Left kidney (tissue), 8 donors: Measurements from ENCODE around the gene PRPS1L1. TPM values are rescaled to one million over a fixed set of nuclear protein-coding genes. Genes with fewer than 3 reads are reported as not detected.

Experiments
- DNase-seq: peaks from one replicate; pipeline ENCODE4 v3.0.0-alpha.2; 2013
- long read RNA-seq, 8 donors: transcript quantifications; one replicate each; lab custom pipeline, GENCODE V29; 2026
- polyA plus RNA-seq: library from polyadenylated mRNA; unstranded; fragments of 120-200 nt; gene quantifications from one replicate; pipeline ENCODE4 v1.2.1, GENCODE V29; 2013; ENCODE audit not compliant: insufficient read length

The PRPS1L1 gene
- polyA plus RNA-seq: not detected
- long read RNA-seq, donor 1: 0 reads
- long read RNA-seq, donor 2: 0 reads
- long read RNA-seq, donor 3: 0 reads
- long read RNA-seq, donor 4: 0 reads
- long read RNA-seq, donor 5: 0 reads
- long read RNA-seq, donor 6: 0 reads
- long read RNA-seq, donor 7: 0 reads
- long read RNA-seq, donor 8: 0 reads

- no peak for DNase-seq
Measured at GRCh38 chr7:18027628-18028027, at the start of gene PRPS1L1. Gene PRPS1L1 (minus strand): TSS chr7:18027846.

DNA sequence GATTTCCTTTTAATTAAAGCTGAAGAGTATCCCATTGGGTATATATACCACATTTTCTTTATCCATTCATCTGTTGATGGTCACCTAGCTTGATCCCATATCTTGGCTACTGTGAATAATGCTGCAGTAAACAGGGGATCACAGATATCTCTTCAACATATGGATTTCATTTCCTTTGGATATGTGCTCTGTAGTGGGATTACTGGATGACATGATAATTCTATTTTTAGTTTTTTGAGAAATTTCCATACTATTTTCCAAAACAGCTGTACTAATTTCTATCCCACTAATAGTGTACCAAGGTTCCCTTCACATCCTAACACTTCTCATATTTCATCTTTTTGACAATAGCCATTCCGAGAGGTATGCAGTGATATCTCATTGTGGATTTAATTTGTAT is 48.8 kb upstream of the PRPS1L1 start:
- DNase-seq: no peak

- no peak for DNase-seq
Measured at GRCh38 chr7:18068745-18069144, 41.1 kb upstream of the PRPS1L1 start.

DNA sequence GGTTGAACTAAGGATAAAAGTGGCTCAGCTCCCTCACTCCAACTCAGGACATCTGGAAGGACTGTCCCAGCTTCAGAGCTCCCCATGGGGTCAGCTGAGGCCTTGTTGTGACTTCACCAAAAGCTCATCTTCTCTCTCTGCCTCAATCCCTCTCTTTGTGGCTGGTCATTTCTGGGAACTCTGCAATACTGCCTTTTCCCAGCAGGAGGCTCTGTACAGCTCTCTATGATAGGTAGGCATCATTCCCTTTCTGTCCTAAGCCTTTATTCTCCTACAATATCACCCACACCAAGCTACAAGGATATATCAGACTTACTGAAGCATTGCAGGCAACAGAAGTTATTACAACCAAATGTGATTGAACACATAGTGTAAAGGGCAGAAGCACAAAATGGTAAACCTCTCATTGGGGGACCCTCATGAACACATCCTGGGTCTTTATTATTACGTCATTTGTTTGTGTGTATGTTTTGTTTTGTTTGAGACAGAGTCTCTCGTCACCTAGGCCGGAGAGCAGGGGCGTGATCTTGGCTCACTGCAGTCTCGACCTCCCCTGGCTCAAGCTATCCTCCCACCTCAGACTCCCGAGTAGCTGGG is 36.7 kb upstream of the PRPS1L1 start:
- DNase-seq: no peak

DNA sequence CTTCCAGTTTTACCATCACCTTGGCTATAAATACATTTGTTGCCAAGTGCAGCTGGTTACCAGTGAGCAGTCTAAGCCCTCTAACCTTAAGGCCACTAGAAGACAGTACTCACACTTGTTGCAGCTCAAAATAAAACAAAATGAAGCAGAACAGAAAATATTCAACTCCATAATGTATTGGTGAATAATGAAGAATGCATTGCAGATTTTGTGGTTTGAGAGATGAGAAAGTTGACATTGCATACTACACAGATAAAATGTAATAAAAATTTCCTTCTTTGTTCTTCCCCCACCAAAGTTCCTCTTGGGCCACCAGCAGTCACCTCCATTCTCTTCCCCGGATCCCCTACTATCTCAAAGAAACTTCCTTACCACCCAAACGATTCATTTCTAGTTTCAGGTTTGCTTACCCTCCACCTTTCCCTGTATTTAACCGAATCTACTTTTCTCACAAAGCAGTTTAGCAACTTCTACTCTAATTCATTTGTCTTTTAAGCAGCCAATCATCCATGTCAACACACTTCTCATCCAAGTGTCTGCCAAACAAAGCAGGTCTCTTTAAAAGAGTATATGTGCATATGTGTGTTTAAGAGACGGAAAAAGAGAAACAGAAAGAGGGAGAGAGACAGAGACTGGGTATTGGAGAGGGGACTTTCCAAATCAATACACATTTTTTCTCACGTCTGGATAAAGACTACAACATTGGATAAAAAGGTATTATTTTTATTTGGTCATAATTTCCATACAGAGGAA is 35.7 kb upstream of the PRPS1L1 start:
- DNase-seq: no peak

DNA sequence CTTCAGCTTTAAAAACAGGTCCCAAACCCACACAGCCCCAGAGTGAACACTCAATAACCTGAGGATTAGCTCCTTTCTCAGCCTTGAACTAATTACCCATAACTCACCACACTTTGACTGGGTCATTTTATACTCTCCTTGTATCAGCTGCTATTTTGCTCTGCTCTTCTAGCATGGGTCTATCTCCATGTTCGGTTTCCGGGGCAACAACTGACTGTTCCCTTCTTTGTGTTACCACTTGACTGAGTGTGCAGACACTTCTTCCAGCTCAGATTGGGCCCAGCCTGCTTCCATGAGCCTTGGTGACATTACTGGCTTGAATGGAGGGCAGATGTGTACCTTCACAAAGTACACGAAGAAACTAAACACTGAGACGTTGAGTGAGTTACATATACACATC is 31.5 kb upstream of the PRPS1L1 start:
- DNase-seq: no peak

GRCh38 chr7:18053941-18054340 is 26.3 kb upstream of the PRPS1L1 start:
- no peak for DNase-seq

DNA sequence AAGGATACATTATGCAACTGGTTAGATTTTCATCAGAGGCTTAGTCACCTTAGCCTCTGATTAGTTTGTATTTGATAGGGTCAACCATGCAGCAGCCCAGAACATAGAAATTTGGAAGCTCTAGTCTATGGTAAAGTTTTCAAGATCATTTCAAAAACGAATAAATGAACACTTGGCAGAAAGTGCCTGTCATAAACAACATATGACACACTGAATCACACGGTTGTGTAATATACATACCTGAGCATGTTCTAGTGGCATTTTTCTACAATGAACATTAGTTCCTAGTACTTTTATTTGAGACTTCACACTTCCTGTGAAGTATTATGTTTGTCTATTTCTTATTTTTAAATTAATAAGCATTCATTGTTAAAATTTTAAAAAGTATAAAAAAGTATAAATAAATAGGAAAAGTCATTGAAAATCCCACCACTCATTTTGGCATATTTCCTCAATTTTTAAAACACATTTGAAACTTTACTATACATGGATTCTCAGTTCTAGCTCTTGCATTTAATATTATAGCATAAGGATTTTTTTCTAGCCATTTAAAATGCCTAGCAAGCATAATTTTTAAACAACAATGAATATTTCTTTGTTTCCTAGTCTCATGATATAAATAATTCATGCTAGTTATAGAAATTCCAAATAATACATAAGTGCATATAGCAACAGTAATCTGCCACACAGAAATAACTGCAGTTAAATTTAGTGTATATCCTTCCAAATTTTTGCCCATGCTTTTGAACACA is 25.7 kb upstream of the PRPS1L1 start:
- no peak for DNase-seq

DNA sequence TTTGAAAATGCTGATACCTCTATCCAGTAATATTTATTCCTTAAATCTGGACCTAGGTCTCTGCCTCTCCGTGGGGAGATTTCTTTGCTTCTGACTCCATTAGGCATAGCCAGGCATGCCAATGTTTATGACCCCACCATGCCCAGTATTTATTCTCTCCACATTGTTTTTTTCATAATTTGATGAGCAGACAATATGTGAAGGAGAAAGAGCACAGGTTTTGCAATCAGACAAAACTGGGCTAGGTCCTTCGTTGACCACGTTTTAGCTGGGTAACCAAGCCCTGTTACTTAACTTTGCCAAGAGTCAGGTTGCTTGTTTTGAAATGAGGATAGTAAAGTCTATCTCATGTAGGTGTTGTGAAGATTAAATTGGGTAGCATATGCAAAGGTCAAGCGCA is 21.6 kb upstream of the PRPS1L1 start:
- no peak for DNase-seq

DNA sequence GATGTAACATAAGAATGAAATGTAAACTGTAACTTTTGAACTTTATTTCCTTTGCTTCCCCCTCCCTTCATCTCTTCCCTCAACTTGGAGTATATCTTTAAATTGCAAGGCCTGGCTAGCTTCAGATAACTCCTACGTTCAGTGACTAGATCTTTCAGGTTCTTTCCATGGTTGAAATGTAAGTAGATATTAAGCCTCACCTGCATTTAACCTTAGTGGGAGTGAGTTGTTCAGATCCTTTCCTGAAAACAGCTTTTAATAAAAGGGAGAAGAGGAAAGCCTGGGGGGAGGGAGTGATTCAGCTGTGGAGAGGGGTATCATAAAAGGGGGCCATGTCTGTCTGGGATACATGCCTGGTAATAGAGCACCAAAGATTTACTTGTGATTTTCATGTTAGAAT is 19.0 kb upstream of the PRPS1L1 start:
- DNase-seq: peak; percentile 47

GRCh38 chr7:18045171-18045570 is 17.5 kb upstream of the PRPS1L1 start:
- no peak for DNase-seq

DNA sequence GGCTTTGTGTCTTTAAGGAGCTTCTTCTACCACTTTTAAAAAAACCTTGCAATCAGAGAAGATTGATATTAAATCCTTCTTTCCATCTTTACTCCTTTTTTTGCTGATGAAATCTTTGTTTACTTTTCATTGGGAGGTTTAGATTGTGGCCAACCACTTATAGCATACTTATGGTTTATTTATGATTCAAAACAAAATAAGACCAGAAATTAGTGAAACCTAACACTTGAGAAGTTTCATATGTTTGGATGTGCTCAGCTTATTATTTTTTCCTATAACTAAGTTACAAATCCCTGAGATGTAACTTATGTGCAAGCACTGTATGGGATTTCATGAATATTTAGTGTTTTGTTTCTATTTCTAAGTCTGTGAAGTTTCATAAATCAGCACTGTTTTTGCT is 13.5 kb upstream of the PRPS1L1 start:
- peak; percentile 24 for DNase-seq

GRCh38 chr7:18040196-18040595 is 12.6 kb upstream of the PRPS1L1 start:
- no peak for DNase-seq

DNA sequence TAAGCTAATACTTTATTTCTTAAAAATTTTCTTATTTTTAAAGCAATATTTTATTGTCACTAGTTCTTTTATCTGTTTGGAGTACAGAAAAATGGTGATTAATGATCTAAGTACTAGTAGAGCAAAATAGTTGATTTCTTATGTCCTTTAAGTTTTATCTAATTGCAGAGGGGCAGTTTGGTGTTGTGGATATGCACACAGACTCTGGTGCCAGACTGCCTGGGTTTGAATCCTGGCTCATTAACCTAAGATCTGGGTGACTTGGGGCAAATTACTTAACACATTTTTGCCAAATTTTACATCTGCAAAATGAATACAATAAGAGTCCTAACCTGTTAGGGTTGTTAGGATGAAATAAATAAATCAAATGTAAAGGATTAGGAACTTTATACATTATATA is 10.7 kb upstream of the PRPS1L1 start:
- no peak for DNase-seq

- DNase-seq: no peak
Measured at GRCh38 chr7:18037609-18038008, 10.0 kb upstream of the PRPS1L1 start.

- DNase-seq: no peak
Measured at GRCh38 chr7:18036783-18037182, 9.1 kb upstream of the PRPS1L1 start.

GRCh38 chr7:18030758-18031157 is 3.1 kb upstream of the PRPS1L1 start:
- DNase-seq: no peak

GRCh38 chr7:18020138-18020715 is 7.4 kb downstream of the PRPS1L1 start:
- no peak for DNase-seq

GRCh38 chr7:18019555-18019954 is 8.1 kb downstream of the PRPS1L1 start:
- DNase-seq: no peak

- no peak for DNase-seq
Measured at GRCh38 chr7:18018296-18019215, 9.1 kb downstream of the PRPS1L1 start.
